ENCODE measurements around the gene DOCK1.

Gene DOCK1

GRCh38 chr10:126955934-126956711, 50.9 kb downstream of the DOCK1 start:
- no peak for DNase-seq

GRCh38 chr10:126956712-126957108, 51.5 kb downstream of the DOCK1 start:
- DNase-seq = no peak

GRCh38 chr10:126957111-126957510, 51.9 kb downstream of the DOCK1 start:
- DNase-seq = no peak

- DNase-seq = no peak
Observed at GRCh38 chr10:126959431-126959830, 54.2 kb downstream of the DOCK1 start.

GRCh38 chr10:126959906-126960685, 54.9 kb downstream of the DOCK1 start:
- DNase-seq = no peak

- no peak for DNase-seq
Observed at GRCh38 chr10:126963354-126963753, 58.1 kb downstream of the DOCK1 start.

- DNase-seq = no peak
Observed at GRCh38 chr10:126964190-126964589, 59.0 kb downstream of the DOCK1 start.

GRCh38 chr10:126966938-126967337, 61.7 kb downstream of the DOCK1 start:
- no peak for DNase-seq

GRCh38 chr10:126969310-126969709, 64.1 kb downstream of the DOCK1 start:
- no peak for DNase-seq

- DNase-seq = no peak
Observed at GRCh38 chr10:126972635-126973414, 67.6 kb downstream of the DOCK1 start.

GRCh38 chr10:126975221-126975620, 70.0 kb downstream of the DOCK1 start:
- DNase-seq = no peak

- no peak for DNase-seq
Observed at GRCh38 chr10:126977216-126977615, 72.0 kb downstream of the DOCK1 start.

- no peak for DNase-seq
Observed at GRCh38 chr10:126979311-126979710, 74.1 kb downstream of the DOCK1 start.

- no peak for DNase-seq
Observed at GRCh38 chr10:126993208-126993607, 88.0 kb downstream of the DOCK1 start.

GRCh38 chr10:126997801-126998590, 92.8 kb downstream of the DOCK1 start:
- no peak for DNase-seq

- DNase-seq = no peak
Observed at GRCh38 chr10:127000598-127000997, 95.4 kb downstream of the DOCK1 start.

GRCh38 chr10:127003032-127003685, 97.9 kb downstream of the DOCK1 start:
- DNase-seq = no peak

GRCh38 chr10:127006453-127006852, 101.2 kb downstream of the DOCK1 start:
- DNase-seq = no peak

- DNase-seq = no peak
Observed at GRCh38 chr10:127009366-127009765, 104.1 kb downstream of the DOCK1 start.

GRCh38 chr10:127011174-127011573, 105.9 kb downstream of the DOCK1 start:
- no peak for DNase-seq

- no peak for DNase-seq
Observed at GRCh38 chr10:127012071-127012768, 107.0 kb downstream of the DOCK1 start.
